NT2/D1 (cell line): ENCODE measurements around the gene KCTD5.

Source experiments
- SUZ12 ChIP-seq: IDR thresholded peaks from 2 replicates; pipeline ENCODE4 v1.6.1; 2011; ENCODE audit not compliant: insufficient read length, insufficient read depth; ENCODE audit errors: extremely low read depth
- YY1 ChIP-seq: IDR thresholded peaks from 2 replicates; pipeline ENCODE4 v1.6.1; 2011; ENCODE audit not compliant: insufficient read length, insufficient read depth
- ZNF274 ChIP-seq: IDR thresholded peaks from 2 replicates; pipeline ENCODE4 v1.6.1; 2011; ENCODE audit warnings: mild to moderate bottlenecking, low read depth, low read length

DNA sequence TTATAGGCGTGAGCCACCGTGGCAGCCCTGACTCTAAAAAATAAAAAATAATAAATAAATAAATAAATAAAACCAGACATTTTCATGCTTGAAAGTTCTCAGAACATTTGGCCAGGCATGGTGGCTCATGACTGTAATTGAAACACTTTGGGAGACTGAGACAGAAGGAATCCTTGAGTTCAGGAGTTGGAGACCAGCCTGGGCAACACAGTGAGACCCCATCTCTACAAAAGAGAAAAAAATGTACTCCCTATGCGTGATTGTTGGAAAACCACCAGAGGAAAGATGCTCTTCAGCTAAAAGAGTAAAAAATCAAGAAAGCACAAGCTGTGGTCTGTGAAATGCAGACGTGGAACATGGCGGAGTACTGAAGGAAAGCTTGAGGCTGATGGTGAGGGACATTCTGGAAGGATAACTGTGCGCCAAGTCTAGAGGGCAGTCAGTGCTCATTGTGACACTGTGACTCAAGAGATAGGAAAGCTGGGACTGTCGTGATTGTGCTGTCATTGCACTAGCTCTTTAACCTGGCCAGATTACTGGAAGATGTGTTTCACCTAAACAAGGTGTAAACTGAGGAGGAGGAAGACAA lies 41.9 kb downstream of the KCTD5 start:
- TF ChIP-seq YY1: no peak
- TF ChIP-seq ZNF274: no peak
- no peak for TF ChIP-seq SUZ12
